ENCODE data around the gene MGMT.

The MGMT gene

DNA sequence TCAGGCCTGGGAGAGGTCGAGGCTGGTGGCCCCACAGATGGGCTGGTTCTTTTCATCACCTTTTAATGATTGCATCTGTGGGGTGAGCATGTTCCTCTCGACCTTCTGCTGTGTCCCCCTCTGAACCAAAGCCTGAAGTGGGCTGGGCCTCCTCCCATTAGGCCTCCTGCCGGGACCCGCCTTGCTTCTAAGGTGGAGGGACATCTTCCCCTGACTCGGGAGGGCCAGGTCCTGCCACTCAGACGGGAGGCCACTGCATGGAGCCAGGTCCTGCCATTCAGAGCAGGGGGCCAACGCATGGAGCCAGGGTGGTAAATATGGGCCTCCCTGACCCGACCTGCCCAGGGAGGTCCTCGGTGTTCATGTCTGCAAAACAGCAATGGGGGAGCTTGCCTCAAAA is 308.6 kb downstream of the MGMT start:
- TF ChIP-seq, protein P1, sequence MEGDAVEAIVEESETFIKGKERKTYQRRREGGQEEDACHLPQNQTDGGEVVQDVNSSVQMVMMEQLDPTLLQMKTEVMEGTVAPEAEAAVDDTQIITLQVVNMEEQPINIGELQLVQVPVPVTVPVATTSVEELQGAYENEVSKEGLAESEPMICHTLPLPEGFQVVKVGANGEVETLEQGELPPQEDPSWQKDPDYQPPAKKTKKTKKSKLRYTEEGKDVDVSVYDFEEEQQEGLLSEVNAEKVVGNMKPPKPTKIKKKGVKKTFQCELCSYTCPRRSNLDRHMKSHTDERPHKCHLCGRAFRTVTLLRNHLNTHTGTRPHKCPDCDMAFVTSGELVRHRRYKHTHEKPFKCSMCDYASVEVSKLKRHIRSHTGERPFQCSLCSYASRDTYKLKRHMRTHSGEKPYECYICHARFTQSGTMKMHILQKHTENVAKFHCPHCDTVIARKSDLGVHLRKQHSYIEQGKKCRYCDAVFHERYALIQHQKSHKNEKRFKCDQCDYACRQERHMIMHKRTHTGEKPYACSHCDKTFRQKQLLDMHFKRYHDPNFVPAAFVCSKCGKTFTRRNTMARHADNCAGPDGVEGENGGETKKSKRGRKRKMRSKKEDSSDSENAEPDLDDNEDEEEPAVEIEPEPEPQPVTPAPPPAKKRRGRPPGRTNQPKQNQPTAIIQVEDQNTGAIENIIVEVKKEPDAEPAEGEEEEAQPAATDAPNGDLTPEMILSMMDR (IDR thresholded peaks at IDR 0.05; ENCODE audit: extremely low read depth, missing control alignments): no peak
- no peak for DNase-seq (ENCODE audit: low spot score)

DNA sequence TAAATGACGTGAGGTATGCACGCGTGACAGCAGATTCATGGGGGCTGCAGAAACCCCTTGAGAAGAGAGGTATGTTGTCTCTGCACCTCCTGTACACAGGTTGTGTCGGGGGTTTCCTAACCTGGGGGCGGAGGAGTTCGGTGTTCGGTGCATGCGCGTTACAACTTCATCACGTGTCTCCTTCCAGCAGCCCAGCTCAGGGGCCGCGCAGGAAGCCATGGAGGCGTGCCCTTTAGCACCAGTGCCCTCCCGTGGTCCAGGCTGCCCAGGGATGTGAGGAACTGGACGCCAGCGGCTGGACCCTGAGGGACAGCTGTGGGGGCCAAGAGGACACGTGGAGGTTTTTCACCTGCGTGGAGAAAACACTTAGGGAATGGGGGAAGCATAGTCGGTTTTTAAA is 310.6 kb downstream of the MGMT start:
- TF ChIP-seq, protein P1 (IDR thresholded peaks at IDR 0.05; ENCODE audit: extremely low read depth, missing control alignments): no peak
- no peak for DNase-seq (ENCODE audit: low spot score)

DNA sequence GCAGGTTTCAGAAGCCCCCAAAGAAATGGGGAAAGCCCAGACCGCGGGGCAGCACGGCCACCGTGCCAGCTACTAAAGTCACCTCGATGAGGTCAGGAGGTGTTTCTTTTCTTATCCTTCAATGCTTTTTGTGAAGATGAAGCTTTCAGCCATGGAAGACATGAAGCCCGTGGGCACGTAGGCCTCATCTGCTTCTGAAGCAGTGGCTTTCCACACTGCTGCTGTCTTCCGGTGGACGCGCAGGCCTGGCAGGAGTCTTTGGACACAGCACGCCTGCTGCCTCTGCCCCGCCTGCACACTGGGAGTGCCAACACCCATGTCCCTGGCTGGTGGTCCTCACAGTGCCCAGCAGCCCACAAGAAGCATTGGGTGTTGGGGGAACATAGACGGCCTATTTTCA is 311.5 kb downstream of the MGMT start:
- TF ChIP-seq, protein P1 (IDR thresholded peaks at IDR 0.05; ENCODE audit: extremely low read depth, missing control alignments): no peak
- DNase-seq (ENCODE audit: low spot score): no peak

DNA sequence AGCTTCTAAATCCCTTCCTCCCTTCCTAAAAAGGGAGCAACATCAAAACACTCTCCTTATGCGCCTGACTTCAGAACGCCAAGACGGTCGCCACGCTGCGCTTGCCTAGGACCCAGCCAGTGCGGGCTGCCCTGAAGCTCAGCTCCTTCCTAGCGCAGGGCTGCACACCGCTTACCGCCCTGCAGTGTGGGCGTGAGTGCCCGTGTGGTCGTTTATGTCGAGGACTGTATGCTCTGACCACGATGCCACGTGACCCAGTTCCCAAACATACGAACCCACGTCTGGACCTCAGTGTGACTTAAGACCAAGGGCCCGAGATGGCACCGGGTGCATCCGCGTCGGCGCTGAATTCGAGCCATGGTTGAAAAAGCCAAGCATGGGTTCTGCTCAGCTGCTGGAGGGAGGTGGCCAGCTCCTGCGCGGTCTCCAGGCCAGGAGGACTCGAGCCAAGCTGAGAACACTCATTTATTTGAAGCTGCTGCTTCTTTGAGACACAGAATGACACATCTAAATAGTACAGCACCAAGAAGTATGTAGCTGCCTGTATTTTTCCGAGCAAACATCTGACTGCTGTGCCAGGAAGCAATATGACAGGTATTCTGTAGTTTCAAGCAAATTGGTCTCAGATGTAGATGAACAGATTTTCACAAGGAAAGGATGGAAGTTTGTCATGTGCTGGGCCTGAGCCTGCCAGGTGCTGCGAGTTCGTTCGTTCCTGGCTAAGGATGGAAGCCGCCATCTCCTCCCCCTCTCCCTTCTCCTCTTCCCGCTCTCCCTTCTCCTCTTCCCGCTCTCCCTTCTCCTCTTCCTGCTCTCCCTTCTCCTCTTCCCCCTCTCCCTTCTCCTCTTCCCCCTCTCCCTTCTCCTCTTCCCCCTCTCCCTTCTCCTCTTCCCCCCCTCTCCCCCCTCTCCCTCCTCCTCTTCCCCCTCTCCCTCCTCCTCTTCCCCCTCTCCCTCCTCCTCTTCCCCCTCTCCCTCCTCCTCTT is 312.4 kb downstream of the MGMT start:
- TF ChIP-seq, protein P1 (IDR thresholded peaks at IDR 0.05; ENCODE audit: extremely low read depth, missing control alignments): no peak
- no peak for DNase-seq (ENCODE audit: low spot score)

DNA sequence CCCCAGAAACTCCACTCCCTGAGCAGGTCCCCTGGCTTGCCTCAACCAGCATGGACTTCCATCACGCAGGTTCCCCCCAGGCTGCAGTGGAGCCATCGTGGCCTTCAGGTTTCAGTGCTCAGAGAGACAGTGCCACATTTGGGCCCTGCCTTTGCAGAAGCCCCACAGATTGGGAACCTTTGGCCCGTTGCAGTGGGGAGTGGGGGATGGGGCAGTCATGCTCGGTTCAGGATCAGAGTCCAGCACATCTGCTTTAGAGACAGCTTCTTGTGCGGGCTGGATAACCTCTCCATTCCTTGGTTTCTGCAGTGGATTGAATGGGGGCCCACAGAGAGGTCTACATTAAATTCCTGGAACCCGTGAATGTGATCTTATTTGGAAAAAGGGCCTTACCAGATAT is 313.2 kb downstream of the MGMT start:
- DNase-seq (ENCODE audit: low spot score): no peak
- TF ChIP-seq, protein P1 (IDR thresholded peaks at IDR 0.05; ENCODE audit: extremely low read depth, missing control alignments): no peak

DNA sequence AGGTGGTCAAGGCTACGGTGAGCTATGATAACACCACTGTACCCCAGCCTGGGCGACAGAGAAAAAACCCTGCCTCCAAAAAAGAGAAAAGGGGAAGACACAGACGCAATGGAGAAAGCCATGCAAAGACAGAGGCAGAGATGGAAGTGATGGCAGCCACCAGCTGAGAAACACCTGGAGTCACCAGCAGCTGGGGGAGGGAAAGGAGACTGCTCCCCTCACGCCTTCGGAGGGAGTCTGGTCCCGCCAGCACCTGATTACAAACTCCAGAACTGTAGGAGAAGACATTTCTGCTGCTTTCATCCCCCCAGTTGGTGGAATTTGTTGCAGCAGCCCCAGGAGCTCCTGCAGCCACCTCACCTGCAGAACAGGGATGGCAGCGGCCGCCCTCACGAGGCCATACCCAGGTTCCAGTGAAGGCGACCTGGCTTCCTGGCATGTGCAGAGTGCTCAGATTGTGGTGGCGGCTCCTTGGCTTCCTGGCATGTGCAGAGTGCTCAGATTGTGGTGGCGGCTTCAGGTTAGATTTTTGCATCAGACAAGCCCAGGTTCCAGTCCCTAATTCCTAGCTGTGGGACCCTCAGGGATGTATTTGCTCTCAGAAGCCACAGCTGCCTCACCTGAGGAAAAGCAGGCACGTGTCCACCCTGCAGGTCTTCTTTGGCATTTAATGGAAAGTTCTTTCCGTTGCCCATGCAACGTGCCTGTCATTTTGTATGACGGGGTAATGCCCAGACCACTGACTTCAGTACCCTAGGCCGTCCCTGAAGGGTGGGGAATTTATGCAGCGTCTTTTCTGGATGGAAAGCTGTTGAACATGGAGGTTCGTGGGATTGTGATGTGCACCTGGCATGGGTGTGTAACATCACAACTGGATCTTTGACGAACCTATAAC is 314.1 kb downstream of the MGMT start:
- no peak for DNase-seq (ENCODE audit: low spot score)
- TF ChIP-seq, protein P1 (IDR thresholded peaks at IDR 0.05; ENCODE audit: extremely low read depth, missing control alignments): no peak

DNA sequence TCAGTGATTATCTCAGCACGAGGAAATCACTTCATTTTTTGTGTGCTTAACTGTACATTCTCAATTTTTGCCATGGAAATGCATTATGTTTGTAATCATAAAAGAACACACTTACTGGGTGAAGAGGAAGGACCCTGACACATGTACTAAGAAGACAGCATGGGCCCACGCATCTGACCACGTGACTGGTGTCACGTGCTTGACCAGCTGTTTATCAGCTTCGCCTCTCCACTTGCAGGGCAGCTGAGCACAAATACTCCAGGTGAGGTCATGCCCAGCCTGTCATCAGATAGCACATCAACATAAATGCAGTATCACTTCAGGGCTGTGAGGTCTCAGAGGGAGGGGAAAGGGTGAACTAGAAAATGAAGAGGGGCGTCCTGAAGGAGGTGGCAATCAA is 317.2 kb downstream of the MGMT start:
- DNase-seq (ENCODE audit: low spot score): no peak
- TF ChIP-seq, protein P1 (IDR thresholded peaks at IDR 0.05; ENCODE audit: extremely low read depth, missing control alignments): no peak

Measured in GM20000 (cell line).